ENCODE results near the gene PNMA5. TPM values are rescaled to one million over a fixed set of nuclear protein-coding genes. Genes with fewer than 3 reads are reported as not detected.

Gene PNMA5
- polyA plus RNA-seq, 1 experiment, result not detected

GRCh38 chrX:152942077-152942442 is 51.9 kb downstream of the PNMA5 start:
- TF ChIP-seq CTCF (IDR thresholded peaks at IDR 0.05; ENCODE audit: insufficient read depth, low read depth, low read length), result no peak
- POLR2A ChIA-PET, result no interaction called here
- Histone ChIP-seq H3K27me3 (ENCODE audit: control insufficient read depth, insufficient read depth, low read length) (no peaks in the 10 kb centered on the region), H3K4me3 (ENCODE audit: low read depth, low read length) (peak overlapping the region; percentile 52), H3K36me3 (ENCODE audit: control insufficient read depth, insufficient read depth, low read length) (no peaks in the 10 kb centered on the region; the same call in 1 of the 2 replicates)
- CTCF ChIA-PET, result interaction anchor here (0.6 to 2.2 kb wide), 17 partner anchors 10 to 1385 kb away, joined by 3 to 15 read pairs (median 4); partner anchors contain the start of gene BGN
- no peak for DNase-seq (ENCODE audit: low read depth)

- H3K27me3 ChIP-seq (ENCODE audit: control insufficient read depth, insufficient read depth, low read length), result no peaks in the 10 kb centered on the region
- H3K4me3 ChIP-seq (ENCODE audit: low read depth, low read length), result peak overlapping the region; percentile 54
- CTCF ChIA-PET, result interaction anchor here (0.7 to 2.2 kb wide), 17 partner anchors 9 to 1385 kb away, joined by 3 to 15 read pairs (median 4); partner anchors contain the start of gene BGN
- DNase-seq (ENCODE audit: low read depth), result peak; percentile 58
- POLR2A ChIA-PET, result no interaction called here
- TF ChIP-seq CTCF (IDR thresholded peaks at IDR 0.05; ENCODE audit: insufficient read depth, low read depth, low read length), result peak; percentile 76
- H3K36me3 ChIP-seq (ENCODE audit: control insufficient read depth, insufficient read depth, low read length), result no peaks in the 10 kb centered on the region
Observed at GRCh38 chrX:152941328-152942076, 52.4 kb downstream of the PNMA5 start.

Other genes starting within 250 kb of the PNMA5 start
- gene MAGEA2, start 240.3 kb downstream of the PNMA5 start, polyA plus RNA-seq (2011; rRNA removed), result not detected in 2 replicates
- not detected in 2 replicates for gene CSAG3, start 234.9 kb downstream of the PNMA5 start, polyA plus RNA-seq (2011; rRNA removed)
- not detected in 2 replicates for gene MAGEA6, start 224.4 kb downstream of the PNMA5 start, polyA plus RNA-seq (2011; rRNA removed)
- gene CETN2, start 163.4 kb downstream of the PNMA5 start, polyA plus RNA-seq (2011; rRNA removed), result 19.1 and 44.5 TPM in 2 replicates
- gene NSDHL, start 163.1 kb downstream of the PNMA5 start, polyA plus RNA-seq (2011; rRNA removed), result 10.3 and 13.7 TPM in 2 replicates
- gene ZNF185, start 96.0 kb downstream of the PNMA5 start, polyA plus RNA-seq (2011; rRNA removed), result 7.6 and 8.3 TPM in 2 replicates
- 0.09 and 0.13 TPM in 2 replicates for gene PNMA3, start 62.4 kb upstream of the PNMA5 start, polyA plus RNA-seq (2011; rRNA removed)
- gene PNMA6A, start 78.3 kb upstream of the PNMA5 start, polyA plus RNA-seq (2011; rRNA removed), result 0.88 and 1.3 TPM in 2 replicates
- gene MAGEA1, start 185.2 kb upstream of the PNMA5 start, polyA plus RNA-seq (2011; rRNA removed), result not detected in 2 replicates